ENCODE measurements around the gene VAC14.

DNA sequence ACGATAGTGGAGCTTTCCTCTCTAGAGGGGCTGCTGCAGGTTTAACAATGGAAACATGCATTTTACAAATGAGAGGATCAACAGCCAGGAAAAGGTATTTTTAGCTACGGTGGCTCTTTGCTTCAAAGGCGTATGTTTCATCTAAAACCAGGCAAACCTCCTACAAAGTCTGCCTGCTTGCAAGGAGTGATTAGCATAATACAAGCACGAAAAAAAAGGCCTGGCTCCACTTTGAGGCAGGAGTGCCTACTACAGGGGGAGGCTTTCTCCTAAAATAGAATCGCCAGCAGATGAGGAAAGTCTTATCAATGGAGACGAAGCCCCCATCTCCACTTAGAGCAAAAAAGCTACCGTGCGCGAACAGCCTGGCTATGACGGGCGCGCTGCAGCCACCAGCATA lies 88.0 kb downstream of the VAC14 start:
- TF ChIP-seq, protein P1, sequence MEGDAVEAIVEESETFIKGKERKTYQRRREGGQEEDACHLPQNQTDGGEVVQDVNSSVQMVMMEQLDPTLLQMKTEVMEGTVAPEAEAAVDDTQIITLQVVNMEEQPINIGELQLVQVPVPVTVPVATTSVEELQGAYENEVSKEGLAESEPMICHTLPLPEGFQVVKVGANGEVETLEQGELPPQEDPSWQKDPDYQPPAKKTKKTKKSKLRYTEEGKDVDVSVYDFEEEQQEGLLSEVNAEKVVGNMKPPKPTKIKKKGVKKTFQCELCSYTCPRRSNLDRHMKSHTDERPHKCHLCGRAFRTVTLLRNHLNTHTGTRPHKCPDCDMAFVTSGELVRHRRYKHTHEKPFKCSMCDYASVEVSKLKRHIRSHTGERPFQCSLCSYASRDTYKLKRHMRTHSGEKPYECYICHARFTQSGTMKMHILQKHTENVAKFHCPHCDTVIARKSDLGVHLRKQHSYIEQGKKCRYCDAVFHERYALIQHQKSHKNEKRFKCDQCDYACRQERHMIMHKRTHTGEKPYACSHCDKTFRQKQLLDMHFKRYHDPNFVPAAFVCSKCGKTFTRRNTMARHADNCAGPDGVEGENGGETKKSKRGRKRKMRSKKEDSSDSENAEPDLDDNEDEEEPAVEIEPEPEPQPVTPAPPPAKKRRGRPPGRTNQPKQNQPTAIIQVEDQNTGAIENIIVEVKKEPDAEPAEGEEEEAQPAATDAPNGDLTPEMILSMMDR (IDR thresholded peaks at IDR 0.05; ENCODE audit: poor library complexity, severe bottlenecking): no peak
- TF ChIP-seq POLR2AphosphoS5 (IDR thresholded peaks at IDR 0.05) (no peak), EP300 (conservative IDR thresholded peaks at IDR 0.05; ENCODE audit: poor library complexity, severe bottlenecking) (no peak), RAD21 (conservative IDR thresholded peaks at IDR 0.05) (no peak), SMC3 (conservative IDR thresholded peaks at IDR 0.05; ENCODE audit: poor library complexity) (no peak), EZH2 (IDR thresholded peaks at IDR 0.05; ENCODE audit: borderline replicate concordance, insufficient read depth, low read length, poor library complexity, severe bottlenecking) (no peak)
- TF ChIP-seq, protein P2, sequence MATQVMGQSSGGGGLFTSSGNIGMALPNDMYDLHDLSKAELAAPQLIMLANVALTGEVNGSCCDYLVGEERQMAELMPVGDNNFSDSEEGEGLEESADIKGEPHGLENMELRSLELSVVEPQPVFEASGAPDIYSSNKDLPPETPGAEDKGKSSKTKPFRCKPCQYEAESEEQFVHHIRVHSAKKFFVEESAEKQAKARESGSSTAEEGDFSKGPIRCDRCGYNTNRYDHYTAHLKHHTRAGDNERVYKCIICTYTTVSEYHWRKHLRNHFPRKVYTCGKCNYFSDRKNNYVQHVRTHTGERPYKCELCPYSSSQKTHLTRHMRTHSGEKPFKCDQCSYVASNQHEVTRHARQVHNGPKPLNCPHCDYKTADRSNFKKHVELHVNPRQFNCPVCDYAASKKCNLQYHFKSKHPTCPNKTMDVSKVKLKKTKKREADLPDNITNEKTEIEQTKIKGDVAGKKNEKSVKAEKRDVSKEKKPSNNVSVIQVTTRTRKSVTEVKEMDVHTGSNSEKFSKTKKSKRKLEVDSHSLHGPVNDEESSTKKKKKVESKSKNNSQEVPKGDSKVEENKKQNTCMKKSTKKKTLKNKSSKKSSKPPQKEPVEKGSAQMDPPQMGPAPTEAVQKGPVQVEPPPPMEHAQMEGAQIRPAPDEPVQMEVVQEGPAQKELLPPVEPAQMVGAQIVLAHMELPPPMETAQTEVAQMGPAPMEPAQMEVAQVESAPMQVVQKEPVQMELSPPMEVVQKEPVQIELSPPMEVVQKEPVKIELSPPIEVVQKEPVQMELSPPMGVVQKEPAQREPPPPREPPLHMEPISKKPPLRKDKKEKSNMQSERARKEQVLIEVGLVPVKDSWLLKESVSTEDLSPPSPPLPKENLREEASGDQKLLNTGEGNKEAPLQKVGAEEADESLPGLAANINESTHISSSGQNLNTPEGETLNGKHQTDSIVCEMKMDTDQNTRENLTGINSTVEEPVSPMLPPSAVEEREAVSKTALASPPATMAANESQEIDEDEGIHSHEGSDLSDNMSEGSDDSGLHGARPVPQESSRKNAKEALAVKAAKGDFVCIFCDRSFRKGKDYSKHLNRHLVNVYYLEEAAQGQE (IDR thresholded peaks at IDR 0.05; ENCODE audit: borderline replicate concordance): no peak
